ENCODE measurements around the gene CCDC86.

- TF ChIP-seq, protein P1, sequence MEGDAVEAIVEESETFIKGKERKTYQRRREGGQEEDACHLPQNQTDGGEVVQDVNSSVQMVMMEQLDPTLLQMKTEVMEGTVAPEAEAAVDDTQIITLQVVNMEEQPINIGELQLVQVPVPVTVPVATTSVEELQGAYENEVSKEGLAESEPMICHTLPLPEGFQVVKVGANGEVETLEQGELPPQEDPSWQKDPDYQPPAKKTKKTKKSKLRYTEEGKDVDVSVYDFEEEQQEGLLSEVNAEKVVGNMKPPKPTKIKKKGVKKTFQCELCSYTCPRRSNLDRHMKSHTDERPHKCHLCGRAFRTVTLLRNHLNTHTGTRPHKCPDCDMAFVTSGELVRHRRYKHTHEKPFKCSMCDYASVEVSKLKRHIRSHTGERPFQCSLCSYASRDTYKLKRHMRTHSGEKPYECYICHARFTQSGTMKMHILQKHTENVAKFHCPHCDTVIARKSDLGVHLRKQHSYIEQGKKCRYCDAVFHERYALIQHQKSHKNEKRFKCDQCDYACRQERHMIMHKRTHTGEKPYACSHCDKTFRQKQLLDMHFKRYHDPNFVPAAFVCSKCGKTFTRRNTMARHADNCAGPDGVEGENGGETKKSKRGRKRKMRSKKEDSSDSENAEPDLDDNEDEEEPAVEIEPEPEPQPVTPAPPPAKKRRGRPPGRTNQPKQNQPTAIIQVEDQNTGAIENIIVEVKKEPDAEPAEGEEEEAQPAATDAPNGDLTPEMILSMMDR (IDR thresholded peaks at IDR 0.05; ENCODE audit: borderline replicate concordance, extremely low read depth, low read length, poor library complexity, severe bottlenecking) = no peak
- TF ChIP-seq EZH2 (IDR thresholded peaks at IDR 0.05; ENCODE audit: borderline replicate concordance, low read depth, low read length, severe bottlenecking) = no peak
Observed at GRCh38 chr11:60830478-60831142, 11.3 kb upstream of the CCDC86 start.
